ENCODE measurements around the gene GNA12. TPM values are rescaled to one million over a fixed set of nuclear protein-coding genes. Genes with fewer than 3 reads are reported as not detected.

The GNA12 gene
- total RNA-seq, 4 donors from 2014 or later = 26.3 to 54.8 (median 36.9) TPM

DNA sequence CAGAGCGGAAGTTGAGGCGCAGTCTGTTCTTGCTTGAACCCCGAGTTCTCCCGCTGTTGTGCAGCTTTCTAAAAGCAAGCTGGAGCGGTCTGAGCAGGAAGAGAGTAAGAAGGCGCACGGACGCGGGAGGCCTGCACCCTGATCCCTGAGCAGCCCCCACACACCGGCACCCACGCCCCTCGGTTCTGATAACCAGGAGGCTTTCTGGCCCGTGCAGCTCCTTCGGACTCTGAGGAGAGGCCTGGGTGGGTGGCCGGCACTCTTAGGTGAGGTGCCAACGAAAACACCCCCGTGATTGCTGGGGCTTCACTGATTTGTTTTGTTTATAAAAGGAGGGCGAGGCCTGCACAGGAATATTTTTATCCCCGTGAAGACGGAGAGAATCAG is 127.2 kb downstream of the GNA12 start:
- TF ChIP-seq, protein P1, sequence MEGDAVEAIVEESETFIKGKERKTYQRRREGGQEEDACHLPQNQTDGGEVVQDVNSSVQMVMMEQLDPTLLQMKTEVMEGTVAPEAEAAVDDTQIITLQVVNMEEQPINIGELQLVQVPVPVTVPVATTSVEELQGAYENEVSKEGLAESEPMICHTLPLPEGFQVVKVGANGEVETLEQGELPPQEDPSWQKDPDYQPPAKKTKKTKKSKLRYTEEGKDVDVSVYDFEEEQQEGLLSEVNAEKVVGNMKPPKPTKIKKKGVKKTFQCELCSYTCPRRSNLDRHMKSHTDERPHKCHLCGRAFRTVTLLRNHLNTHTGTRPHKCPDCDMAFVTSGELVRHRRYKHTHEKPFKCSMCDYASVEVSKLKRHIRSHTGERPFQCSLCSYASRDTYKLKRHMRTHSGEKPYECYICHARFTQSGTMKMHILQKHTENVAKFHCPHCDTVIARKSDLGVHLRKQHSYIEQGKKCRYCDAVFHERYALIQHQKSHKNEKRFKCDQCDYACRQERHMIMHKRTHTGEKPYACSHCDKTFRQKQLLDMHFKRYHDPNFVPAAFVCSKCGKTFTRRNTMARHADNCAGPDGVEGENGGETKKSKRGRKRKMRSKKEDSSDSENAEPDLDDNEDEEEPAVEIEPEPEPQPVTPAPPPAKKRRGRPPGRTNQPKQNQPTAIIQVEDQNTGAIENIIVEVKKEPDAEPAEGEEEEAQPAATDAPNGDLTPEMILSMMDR (IDR thresholded peaks at IDR 0.05) = no peak
- ATAC-seq (ENCODE audit: low FRiP score) (no peak), DNase-seq (ENCODE audit: low spot score) (no peak)

DNA sequence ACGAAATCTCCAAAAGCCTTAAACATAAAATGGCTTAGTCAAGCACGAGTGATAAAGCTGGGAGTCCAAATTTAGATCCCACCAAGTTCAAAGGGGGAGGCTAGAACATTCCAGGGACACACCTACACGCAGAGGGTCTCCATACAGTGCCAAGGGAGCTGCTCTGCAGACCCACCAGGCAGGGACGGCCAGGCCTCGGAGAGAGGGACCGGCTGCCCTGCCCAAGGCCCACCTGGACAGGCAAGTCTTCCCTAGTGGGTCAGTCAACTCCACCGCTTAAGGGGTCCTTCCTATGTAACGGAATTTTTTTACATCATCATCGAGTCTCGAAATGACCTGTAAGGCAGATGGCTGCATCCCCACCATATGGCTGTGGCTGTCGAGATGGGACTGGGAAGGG is 127.6 kb downstream of the GNA12 start:
- TF ChIP-seq, protein P1 (IDR thresholded peaks at IDR 0.05) = no peak
- no peak for ATAC-seq (ENCODE audit: low FRiP score)
- no peak for DNase-seq (ENCODE audit: low spot score)

DNA sequence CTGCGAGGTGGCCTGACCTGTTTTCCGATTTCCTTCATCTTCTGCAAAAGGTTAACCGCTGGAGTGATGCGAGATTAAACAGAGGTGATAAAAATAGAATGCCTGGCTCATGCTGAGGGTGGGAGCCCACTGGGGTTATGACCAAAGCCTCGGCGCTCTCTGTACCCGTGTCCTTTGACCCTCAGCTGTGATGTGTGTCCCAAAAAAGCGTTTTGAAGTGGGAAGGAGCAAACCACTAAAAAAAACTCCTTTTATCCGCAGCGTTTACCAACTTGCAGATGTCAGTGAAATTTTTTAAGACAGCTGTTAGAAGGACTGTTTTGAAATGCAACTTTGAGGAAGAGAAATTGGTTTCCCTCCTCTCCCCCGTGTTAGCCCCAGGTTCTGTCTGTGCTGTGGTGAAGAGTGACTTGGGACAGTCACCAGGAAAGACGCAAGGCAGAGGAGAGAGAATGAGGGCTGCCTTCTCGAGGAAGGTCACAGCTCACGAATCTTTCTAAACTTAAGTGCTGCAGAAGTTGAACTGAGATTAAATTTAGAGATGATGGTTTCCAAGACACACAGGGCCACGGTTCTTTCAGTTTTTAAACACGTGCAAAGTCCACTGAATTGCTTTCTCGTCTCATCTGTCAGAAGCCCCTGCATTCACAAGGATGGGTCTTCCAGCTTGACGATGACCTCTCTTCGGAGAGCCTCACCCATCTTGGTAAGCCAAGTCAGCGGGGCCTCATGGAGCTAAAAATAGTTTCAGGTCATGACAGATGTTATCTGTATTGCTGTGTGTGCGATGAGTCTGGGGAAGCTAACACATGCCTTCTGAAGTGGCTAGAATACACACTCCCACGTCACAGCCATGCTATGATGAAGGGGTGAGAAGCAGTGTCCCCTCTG is 128.5 kb downstream of the GNA12 start:
- ATAC-seq (ENCODE audit: low FRiP score) (no peak), DNase-seq (ENCODE audit: low spot score) (no peak)
- TF ChIP-seq, protein P1 (IDR thresholded peaks at IDR 0.05) = no peak

DNA sequence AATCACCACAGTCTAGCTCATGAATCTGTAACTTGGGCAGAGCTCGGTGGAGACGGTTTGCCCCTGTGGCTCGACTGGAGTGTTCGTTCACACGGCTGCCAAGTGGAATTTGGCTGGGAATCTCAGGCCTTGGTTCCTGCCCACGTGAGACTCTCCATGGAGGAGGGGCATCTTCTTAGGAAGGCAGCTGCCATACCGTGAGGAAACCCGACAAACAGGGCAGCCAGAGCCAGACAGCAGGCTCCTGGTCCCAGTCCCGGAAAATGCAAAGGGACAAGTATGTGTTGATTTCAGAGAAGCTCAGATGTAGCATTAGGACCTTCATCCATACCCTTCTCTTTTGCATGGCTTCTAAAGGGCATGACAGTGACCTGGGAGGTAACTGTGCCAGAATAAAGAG is 129.5 kb downstream of the GNA12 start:
- TF ChIP-seq, protein P1 (IDR thresholded peaks at IDR 0.05) = no peak
- ATAC-seq (ENCODE audit: low FRiP score) (no peak), DNase-seq (ENCODE audit: low spot score) (no peak)

DNA sequence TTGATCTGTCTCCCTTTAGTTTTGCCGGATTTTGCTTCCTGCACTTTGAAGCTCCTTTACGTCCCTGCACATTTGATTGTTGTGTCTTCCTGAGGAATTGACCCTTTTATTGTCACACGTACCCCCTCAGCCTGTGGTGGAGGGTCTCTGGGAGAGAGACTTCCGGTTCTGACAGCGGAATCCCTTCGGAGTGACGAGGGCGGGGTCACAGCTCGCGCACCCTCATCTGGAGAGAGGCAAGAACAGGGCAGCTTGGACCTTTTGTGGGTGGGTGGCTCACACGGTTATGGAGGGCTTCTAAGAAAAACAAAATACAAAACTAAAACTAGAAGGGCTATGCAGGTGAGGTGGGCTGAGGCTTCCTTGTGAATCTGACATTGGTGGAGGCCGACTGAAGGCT is 130.1 kb downstream of the GNA12 start:
- DNase-seq (ENCODE audit: low spot score) = no peak
- no peak for ATAC-seq (ENCODE audit: low FRiP score)
- TF ChIP-seq, protein P1 (IDR thresholded peaks at IDR 0.05) = no peak

DNA sequence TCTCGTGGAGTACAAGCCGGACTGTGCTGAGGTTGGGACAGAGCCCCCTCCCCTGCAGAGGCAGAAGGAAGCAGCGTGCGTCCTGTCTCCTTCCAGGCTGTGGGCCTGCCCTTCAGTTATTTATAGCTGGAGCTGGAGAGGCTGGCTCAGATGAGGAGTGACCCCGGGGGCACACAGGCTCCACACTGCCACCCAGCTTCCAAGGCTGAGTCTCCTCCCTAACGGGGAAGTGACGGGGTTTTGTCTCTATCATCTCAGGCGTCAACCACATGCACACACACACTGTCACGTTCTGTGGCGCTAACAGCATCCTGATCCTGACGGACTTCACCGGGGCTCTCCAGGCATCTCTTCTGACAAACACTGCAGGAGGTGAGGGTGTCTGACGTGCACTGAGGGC is 130.7 kb downstream of the GNA12 start:
- no peak for DNase-seq (ENCODE audit: low spot score)
- ATAC-seq (ENCODE audit: low FRiP score) = no peak
- TF ChIP-seq, protein P1 (IDR thresholded peaks at IDR 0.05) = no peak
